HFF-Myc (cell line): Measurements from ENCODE around the gene ZNF580.

Source experiments
- DNase-seq: peaks from one replicate; pipeline ENCODE4 v3.0.0-alpha.2; 2011; ENCODE audit warnings: low read depth; ENCODE audit errors: extremely low read depth
- H3K4me3 ChIP-seq: replicated peaks from 2 replicates; pipeline ENCODE4 v1.5.1; 2011; ENCODE audit warnings: low read depth, mild to moderate bottlenecking, control low read depth, low read length
- TF ChIP-seq, protein P1 (sequence below): IDR thresholded peaks from 2 replicates; pipeline ENCODE4 v1.5.1; 2012; ENCODE audit warnings: mild to moderate bottlenecking, low read depth, low read length, control low read depth; ENCODE audit errors: missing control alignments

Gene ZNF580

GRCh38 chr19:55597501-55597921 lies 43.3 kb upstream of the ZNF580 start:
- no peak for DNase-seq
- TF ChIP-seq, protein P1, sequence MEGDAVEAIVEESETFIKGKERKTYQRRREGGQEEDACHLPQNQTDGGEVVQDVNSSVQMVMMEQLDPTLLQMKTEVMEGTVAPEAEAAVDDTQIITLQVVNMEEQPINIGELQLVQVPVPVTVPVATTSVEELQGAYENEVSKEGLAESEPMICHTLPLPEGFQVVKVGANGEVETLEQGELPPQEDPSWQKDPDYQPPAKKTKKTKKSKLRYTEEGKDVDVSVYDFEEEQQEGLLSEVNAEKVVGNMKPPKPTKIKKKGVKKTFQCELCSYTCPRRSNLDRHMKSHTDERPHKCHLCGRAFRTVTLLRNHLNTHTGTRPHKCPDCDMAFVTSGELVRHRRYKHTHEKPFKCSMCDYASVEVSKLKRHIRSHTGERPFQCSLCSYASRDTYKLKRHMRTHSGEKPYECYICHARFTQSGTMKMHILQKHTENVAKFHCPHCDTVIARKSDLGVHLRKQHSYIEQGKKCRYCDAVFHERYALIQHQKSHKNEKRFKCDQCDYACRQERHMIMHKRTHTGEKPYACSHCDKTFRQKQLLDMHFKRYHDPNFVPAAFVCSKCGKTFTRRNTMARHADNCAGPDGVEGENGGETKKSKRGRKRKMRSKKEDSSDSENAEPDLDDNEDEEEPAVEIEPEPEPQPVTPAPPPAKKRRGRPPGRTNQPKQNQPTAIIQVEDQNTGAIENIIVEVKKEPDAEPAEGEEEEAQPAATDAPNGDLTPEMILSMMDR, result no peak
- no peak overlapping the region for H3K4me3 ChIP-seq

- H3K4me3 ChIP-seq, result no peak overlapping the region
- TF ChIP-seq, protein P1, result no peak
- DNase-seq, result no peak
These were observed 42.8 kb upstream of the ZNF580 start for GRCh38 chr19:55598034-55598433.

GRCh38 chr19:55598719-55599467 lies 41.9 kb upstream of the ZNF580 start:
- peak overlapping the region; percentile 80 for H3K4me3 ChIP-seq
- peak; percentile 87 for DNase-seq
- TF ChIP-seq, protein P1, result no peak

GRCh38 chr19:55599468-55599841 lies 41.3 kb upstream of the ZNF580 start, which contains the start of gene FIZ1:
Gene FIZ1, minus strand, starts transcription at chr19:55599517. Its CDS starts 1,652 bp downstream, at chr19:55597865.
- peak within 1 kb of the TSS; percentile 80 for H3K4me3 ChIP-seq
- peak; percentile 92 for DNase-seq

DNA sequence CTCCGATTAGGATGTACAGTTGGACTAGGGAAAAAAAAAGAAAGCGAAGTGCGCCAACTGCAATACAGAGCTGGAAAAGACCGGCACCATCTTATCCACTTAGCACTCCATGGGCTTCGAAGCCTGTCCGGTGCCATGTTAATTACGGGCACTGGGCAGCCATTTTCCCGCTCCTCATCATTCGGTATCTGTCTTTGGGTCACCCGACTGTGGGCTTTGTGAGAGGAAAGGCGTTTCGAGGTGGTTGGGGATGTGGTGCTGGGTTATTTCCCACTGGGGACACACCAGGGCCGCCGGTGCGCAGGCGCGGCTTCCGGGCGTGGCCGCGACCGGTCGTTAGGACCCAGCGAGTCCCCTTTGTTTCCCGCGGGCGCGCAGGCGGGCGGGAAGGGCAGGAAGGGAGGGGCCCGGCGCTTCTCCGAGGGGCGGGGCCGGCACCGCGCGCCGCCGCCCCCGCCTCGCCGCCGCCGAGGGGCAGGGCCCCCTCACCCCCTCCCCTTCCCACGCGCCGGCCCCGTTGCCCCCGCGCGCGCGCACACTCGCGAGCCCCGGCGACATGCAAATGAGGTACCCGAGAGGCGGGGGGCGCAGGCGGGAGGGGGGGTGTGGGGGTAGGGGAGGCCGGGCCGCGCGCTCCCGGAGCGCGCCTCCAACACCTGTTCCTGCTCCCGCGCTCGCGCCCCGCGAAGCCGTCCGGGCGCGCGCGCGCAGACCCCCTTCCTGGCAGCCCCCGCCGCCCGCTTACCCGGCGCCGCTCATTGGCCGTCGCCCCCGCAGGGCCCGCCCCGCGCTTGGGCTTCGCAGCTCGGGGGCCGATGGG lies 40.8 kb upstream of the ZNF580 start, which contains the start of gene ZNF524:
Gene ZNF524 (plus strand): TSS at position 447 of the 820 bp plus-strand sequence. CDS start 1,825 bp downstream, outside the sequence.
- H3K4me3 ChIP-seq, result peak within 1 kb of the TSS; percentile 80
- DNase-seq, result peak; percentile 63
- TF ChIP-seq, protein P1, result no peak

More at GRCh38 chr19:55599468-55599841, 41.3 kb upstream of the ZNF580 start, which contains the start of gene FIZ1:
- TF ChIP-seq, protein P1, result no peak

- no peak for DNase-seq
- H3K4me3 ChIP-seq, result peak overlapping the region; percentile 80
- TF ChIP-seq, protein P1, result no peak
These were observed 40.2 kb upstream of the ZNF580 start for GRCh38 chr19:55600662-55601028.
